Gastroesophageal sphincter (tissue), 3 donors: ENCODE data around the gene CORIN.

Experiments
- EP300 ChIP-seq: sonication (generic); formaldehyde crosslinking; IDR thresholded peaks from one replicate; pipeline ENCODE4 v1.6.1; 2017; ENCODE audit warnings: antibody characterized with exemption, mild to moderate bottlenecking
- POLR2A ChIP-seq, 2 donors: fragments of 450-650 bp; IDR thresholded peaks; one replicate each; pipeline ENCODE4 v1.6.1; 2017; ENCODE audit warnings: antibody characterized with exemption in 2 of 2, mild to moderate bottlenecking in 2 of 2, moderate library complexity in 1 of 2
- POLR2AphosphoS5 ChIP-seq: sonication (generic); formaldehyde crosslinking; IDR thresholded peaks from one replicate; pipeline ENCODE4 v1.6.1; 2017; ENCODE audit warnings: antibody characterized with exemption
- TF ChIP-seq, protein P1 (sequence below), 4 experiments: fragments of 200-600 bp in 2 of 4; fragments of 450-650 bp in 2 of 4; sonication (generic) in 1 of 4; IDR thresholded peaks; one replicate each; pipeline ENCODE4 v1.5.1; 2017 to 2019; ENCODE audit warnings: antibody characterized with exemption in 4 of 4, mild to moderate bottlenecking in 2 of 4, moderate library complexity in 2 of 4

DNA sequence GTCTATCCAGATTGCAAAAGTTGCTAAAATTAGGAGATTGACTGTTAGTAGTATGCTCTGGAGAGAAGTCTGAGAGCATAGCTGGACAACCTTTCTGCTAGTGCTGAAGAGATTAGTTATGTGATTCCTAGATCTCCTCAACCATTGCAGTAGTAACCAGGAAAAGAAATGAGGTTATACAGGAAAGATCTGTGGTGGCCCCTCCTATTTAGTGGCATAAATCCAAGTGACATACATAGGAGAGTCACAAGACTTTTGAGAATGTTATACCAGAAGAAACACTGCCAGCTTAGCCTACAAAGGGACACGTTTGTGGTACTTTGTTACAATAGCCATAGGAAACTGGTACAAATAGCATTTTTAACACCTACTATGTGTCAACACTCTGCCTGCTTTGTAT, 247.5 kb downstream of the CORIN start:
- TF ChIP-seq, protein P1, sequence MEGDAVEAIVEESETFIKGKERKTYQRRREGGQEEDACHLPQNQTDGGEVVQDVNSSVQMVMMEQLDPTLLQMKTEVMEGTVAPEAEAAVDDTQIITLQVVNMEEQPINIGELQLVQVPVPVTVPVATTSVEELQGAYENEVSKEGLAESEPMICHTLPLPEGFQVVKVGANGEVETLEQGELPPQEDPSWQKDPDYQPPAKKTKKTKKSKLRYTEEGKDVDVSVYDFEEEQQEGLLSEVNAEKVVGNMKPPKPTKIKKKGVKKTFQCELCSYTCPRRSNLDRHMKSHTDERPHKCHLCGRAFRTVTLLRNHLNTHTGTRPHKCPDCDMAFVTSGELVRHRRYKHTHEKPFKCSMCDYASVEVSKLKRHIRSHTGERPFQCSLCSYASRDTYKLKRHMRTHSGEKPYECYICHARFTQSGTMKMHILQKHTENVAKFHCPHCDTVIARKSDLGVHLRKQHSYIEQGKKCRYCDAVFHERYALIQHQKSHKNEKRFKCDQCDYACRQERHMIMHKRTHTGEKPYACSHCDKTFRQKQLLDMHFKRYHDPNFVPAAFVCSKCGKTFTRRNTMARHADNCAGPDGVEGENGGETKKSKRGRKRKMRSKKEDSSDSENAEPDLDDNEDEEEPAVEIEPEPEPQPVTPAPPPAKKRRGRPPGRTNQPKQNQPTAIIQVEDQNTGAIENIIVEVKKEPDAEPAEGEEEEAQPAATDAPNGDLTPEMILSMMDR (IDR thresholded peaks at IDR 0.05), result no peak
- TF ChIP-seq POLR2A (IDR thresholded peaks at IDR 0.05) (no peak), EP300 (no peak), POLR2AphosphoS5 (no peak)
